Non-pigmented ciliary epithelial cell (primary cell): ENCODE data around the gene SMIM24.
"Not testable (repeated sequence)": the region's sequence is repeated elsewhere in the genome, so short reads cannot be mapped to it uniquely, and the experiment has no call there.

Experiments
- DNase-seq: peaks from one replicate; pipeline ENCODE4 v3.0.0-alpha.2; 2010; ENCODE audit warnings: low read depth

SMIM24 gene

GRCh38 chr19:3514930-3515329, 34.6 kb upstream of the SMIM24 start:
- no peak for DNase-seq

- DNase-seq, result no peak
These were observed 33.2 kb upstream of the SMIM24 start for GRCh38 chr19:3513229-3514140.

GRCh38 chr19:3512562-3513228, 32.4 kb upstream of the SMIM24 start:
- DNase-seq, result no peak

GRCh38 chr19:3511506-3512251, 31.4 kb upstream of the SMIM24 start:
- DNase-seq, result no peak

- DNase-seq, result no peak
These were observed 30.4 kb upstream of the SMIM24 start for GRCh38 chr19:3510727-3511126.

- DNase-seq, result peak; percentile 48
These were observed 29.3 kb upstream of the SMIM24 start for GRCh38 chr19:3509566-3509989.

GRCh38 chr19:3508771-3509535, 28.6 kb upstream of the SMIM24 start:
- no peak for DNase-seq

- DNase-seq, result not testable (repeated sequence)
These were observed 27.9 kb upstream of the SMIM24 start for GRCh38 chr19:3508121-3508661.

- DNase-seq, result no peak
These were observed 27.2 kb upstream of the SMIM24 start for GRCh38 chr19:3507371-3508120.

GRCh38 chr19:3506384-3507340, 26.3 kb upstream of the SMIM24 start:
- no peak for DNase-seq

GRCh38 chr19:3505598-3506383, 25.5 kb upstream of the SMIM24 start, which contains the start of gene FZR1:
Gene FZR1 (plus strand): TSS chr19:3506311. CDS start chr19:3522990, 16,679 bp downstream.
- peak; percentile 89 for DNase-seq

GRCh38 chr19:3504735-3505134, 24.4 kb upstream of the SMIM24 start:
- no peak for DNase-seq

- DNase-seq, result no peak
These were observed 22.8 kb upstream of the SMIM24 start for GRCh38 chr19:3503036-3503572.

GRCh38 chr19:3501780-3502179, 21.5 kb upstream of the SMIM24 start:
- no peak for DNase-seq

- peak; percentile 89 for DNase-seq
These were observed 20.2 kb upstream of the SMIM24 start, which contains the start of gene DOHH for GRCh38 chr19:3500429-3501101. Gene DOHH (minus strand): TSS chr19:3500674. CDS start chr19:3496814, 3,860 bp downstream.

- DNase-seq, result no peak
These were observed 19.6 kb upstream of the SMIM24 start for GRCh38 chr19:3499738-3500428.
